Large intestine (tissue), 3 donors: Measurements from ENCODE around the gene PAPOLA. TPM values are rescaled to one million over a fixed set of nuclear protein-coding genes. Genes with fewer than 3 reads are reported as not detected.

Experiments
- DNase-seq, 2 donors: peaks; one replicate each; pipeline versions ENCODE4 v3.0.0 to v3.0.0-alpha.2; 2013
- H3K27ac ChIP-seq: one replicate; pipeline ENCODE4 v1.5.1; 2013; ENCODE audit warnings: low read length
- H3K27me3 ChIP-seq: 2 replicates; pipeline ENCODE4 v1.6.1; 2013; ENCODE audit warnings: low read length; ENCODE audit not compliant: control insufficient read depth, insufficient read depth
- H3K36me3 ChIP-seq: 2 replicates; pipeline ENCODE4 v1.6.1; 2013; ENCODE audit warnings: low read length; ENCODE audit not compliant: control insufficient read depth, insufficient read depth
- H3K4me1 ChIP-seq: one replicate; pipeline ENCODE4 v1.6.1; 2013; ENCODE audit warnings: low read length; ENCODE audit not compliant: control insufficient read depth, insufficient read depth
- H3K4me3 ChIP-seq: one replicate; pipeline ENCODE4 v1.5.1; 2013; ENCODE audit warnings: low read length
- H3K9me3 ChIP-seq: one replicate; pipeline ENCODE4 v1.6.1; 2013; ENCODE audit warnings: mild to moderate bottlenecking, low read depth, low read length, moderate library complexity; ENCODE audit not compliant: control insufficient read depth
- WGBS: methylation state at CpG from one replicate; pipeline ENCODE4 v1.1.5; 2013; ENCODE audit warnings: low lambda C conversion rate; ENCODE audit not compliant: insufficient coverage; 5-methylcytosine and 5-hydroxymethylcytosine counted together
- polyA plus RNA-seq: library from polyadenylated mRNA; unstranded; fragments of 120-200 nt; gene quantifications from one replicate; pipeline ENCODE4 v1.2.1, GENCODE V29; 2013

The PAPOLA gene
- polyA plus RNA-seq, 1 donor, result 173 TPM

DNA sequence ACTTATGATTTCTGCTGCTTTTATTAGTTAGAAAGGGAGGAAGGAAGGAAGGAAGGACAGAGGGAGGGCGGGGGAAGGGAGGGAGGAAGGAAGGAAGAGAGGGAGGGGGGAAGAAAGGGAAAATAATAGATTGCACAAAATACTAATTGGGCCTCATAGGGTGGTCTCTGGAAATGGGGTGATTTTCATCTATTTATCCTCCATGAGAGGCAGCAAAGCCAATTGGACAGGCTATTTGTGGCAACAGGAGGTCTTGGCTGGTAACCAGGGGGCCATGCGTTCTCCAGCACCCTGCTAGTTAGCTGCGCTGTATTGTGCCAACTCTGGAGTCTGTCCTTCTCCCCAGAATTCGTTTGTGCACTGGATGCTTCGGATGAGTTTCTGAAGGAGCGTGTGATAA lies 24.1 kb upstream of the PAPOLA start:
- no CpG with 5 or more reads among the region's 6 CpGs for WGBS
- no peak overlapping the region for H3K27ac ChIP-seq
- no peak overlapping the region for H3K4me3 ChIP-seq

GRCh38 chr14:96479435-96480146 lies 22.6 kb upstream of the PAPOLA start:
- Histone ChIP-seq H3K27me3 (no peaks in the 10 kb centered on the region), H3K9me3 (no peaks in the 10 kb centered on the region), H3K4me3 (no peak overlapping the region), H3K27ac (no peak overlapping the region), H3K36me3 (no peaks in the 10 kb centered on the region), H3K4me1 (peaks cover 3% of the 10 kb centered on the region)
- no peak for DNase-seq
- WGBS, result 83% methylated on average over 4 of the region's 10 CpGs

More for the DNA sequence above, 24.1 kb upstream of the PAPOLA start:
- no peaks in the 10 kb centered on the region for H3K27me3 ChIP-seq
- H3K4me1 ChIP-seq, result peaks cover 3% of the 10 kb centered on the region
- no peak for DNase-seq
- no peaks in the 10 kb centered on the region for H3K9me3 ChIP-seq
- H3K36me3 ChIP-seq, result no peaks in the 10 kb centered on the region

DNA sequence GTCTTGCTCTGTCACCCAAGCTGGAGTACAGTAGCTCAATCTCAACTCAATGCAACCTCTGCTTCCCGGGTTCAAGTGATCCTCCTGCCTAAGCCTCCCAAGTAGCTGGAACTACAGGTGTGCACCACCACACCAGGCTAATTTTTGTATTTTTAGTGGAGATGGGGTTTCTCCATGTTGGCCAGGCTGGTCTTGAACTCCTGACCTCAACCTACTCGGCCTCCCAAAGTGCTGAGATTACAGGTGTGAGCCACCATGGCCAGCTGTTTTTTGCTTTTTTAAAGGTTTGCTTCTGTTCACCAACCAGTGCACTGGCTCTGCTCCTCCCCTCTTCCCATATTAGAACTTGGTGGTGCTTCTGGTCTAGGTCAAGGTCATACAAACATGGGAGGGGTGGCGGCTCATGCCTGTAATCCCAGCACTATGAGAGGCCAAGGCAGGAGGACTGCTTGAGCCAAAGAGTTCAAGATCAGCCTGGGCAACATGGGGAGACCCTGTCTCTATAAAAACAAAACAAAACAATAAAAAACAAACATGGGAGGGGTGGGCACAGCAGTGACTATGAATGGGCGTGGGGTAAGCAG lies 20.4 kb upstream of the PAPOLA start:
- no CpG with 5 or more reads among the region's 4 CpGs for WGBS

GRCh38 chr14:96482986-96483385 lies 19.2 kb upstream of the PAPOLA start:
- DNase-seq, result no peak
- Histone ChIP-seq H3K9me3 (no peaks in the 10 kb centered on the region), H3K4me1 (peaks cover 3% of the 10 kb centered on the region), H3K4me3 (no peak overlapping the region), H3K27me3 (no peaks in the 10 kb centered on the region), H3K36me3 (no peaks in the 10 kb centered on the region), H3K27ac (no peak overlapping the region)
- no CpG with 5 or more reads among the region's 10 CpGs for WGBS

More for the DNA sequence above, 20.4 kb upstream of the PAPOLA start:
- no peak overlapping the region for H3K4me3 ChIP-seq
- no peaks in the 10 kb centered on the region for H3K9me3 ChIP-seq
- no peak overlapping the region for H3K27ac ChIP-seq
- no peaks in the 10 kb centered on the region for H3K27me3 ChIP-seq
- H3K36me3 ChIP-seq, result no peaks in the 10 kb centered on the region
- no peak for DNase-seq
- H3K4me1 ChIP-seq, result peaks cover 3% of the 10 kb centered on the region

DNA sequence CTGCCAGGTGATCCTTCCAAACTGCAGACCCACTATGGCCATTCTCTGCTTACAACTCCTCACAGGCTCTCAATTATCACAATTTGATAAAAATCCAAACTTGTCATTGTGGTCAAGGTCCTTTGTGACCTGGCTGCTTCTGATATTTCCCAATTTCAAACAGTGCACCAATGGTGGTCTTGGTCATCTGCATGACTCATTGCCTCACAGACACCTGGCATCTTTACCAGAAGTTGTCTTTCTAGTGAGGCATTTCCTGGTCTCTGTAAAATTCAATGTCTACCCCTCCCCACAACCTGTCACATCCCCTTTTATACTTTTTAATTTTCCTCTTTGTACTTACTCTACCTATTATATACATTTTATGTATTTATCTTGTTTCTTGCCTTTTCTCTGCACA lies 17.8 kb upstream of the PAPOLA start:
- DNase-seq, result no peak
- no peak overlapping the region for H3K4me3 ChIP-seq
- H3K36me3 ChIP-seq, result no peaks in the 10 kb centered on the region
- no peaks in the 10 kb centered on the region for H3K9me3 ChIP-seq
- no peak overlapping the region for H3K27ac ChIP-seq
- H3K27me3 ChIP-seq, result no peaks in the 10 kb centered on the region
- H3K4me1 ChIP-seq, result peaks cover 3% of the 10 kb centered on the region

DNA sequence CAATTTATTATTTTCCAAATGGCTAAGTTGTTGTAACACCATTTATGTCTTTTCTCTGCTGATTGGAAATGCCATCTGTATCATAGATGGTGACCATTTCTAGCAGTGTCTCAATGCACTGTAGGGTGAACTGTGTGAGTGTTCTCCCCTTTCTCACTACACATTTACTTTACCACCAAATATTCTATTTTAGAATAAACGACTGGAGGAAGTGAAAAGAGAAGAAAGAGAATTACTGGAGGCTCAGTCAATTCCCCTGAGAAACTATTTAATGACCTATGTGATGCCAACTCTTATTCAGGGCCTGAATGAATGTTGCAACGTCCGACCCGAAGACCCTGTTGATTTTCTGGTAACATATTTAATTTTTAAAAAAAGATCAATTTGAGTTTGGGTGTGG lies 15.5 kb upstream of the PAPOLA start:
- Histone ChIP-seq H3K27ac (no peak overlapping the region), H3K4me3 (no peak overlapping the region), H3K36me3 (no peaks in the 10 kb centered on the region), H3K27me3 (no peaks in the 10 kb centered on the region), H3K4me1 (no peaks in the 10 kb centered on the region), H3K9me3 (no peaks in the 10 kb centered on the region)
- no peak for DNase-seq
- WGBS, result 80% methylated on average over 1 of the region's 4 CpGs

- DNase-seq, result no peak
- no peaks in the 10 kb centered on the region for H3K27me3 ChIP-seq
- H3K9me3 ChIP-seq, result no peaks in the 10 kb centered on the region
- H3K27ac ChIP-seq, result no peak overlapping the region
- WGBS, result 100% methylated on average over 1 of the region's 4 CpGs
- H3K4me1 ChIP-seq, result no peaks in the 10 kb centered on the region
- no peak overlapping the region for H3K4me3 ChIP-seq
- H3K36me3 ChIP-seq, result no peaks in the 10 kb centered on the region
These were observed 12.9 kb upstream of the PAPOLA start for GRCh38 chr14:96489327-96489726.

DNA sequence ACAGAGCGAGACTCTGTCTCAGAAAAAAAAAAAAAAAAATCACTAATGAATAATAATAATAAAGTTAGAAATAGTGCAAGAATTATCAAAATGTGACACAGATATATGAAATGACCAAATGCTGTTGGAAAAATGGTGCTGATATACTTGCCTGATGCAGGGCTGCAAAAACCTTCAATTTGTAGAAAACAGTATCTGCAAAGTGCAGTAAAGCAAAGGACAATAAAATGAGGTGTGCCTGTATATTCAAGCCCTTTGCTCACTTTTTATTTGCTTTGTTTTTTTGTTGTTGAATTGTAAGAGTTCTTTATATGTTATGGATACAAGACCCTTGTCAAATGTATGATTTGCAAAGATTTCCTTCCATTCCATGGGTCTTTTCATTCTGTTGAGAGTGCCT lies 9.0 kb upstream of the PAPOLA start:
- DNase-seq, result no peak
- Histone ChIP-seq H3K27ac (no peak overlapping the region), H3K27me3 (no peaks in the 10 kb centered on the region), H3K9me3 (no peaks in the 10 kb centered on the region), H3K36me3 (no peaks in the 10 kb centered on the region), H3K4me3 (no peak overlapping the region), H3K4me1 (no peaks in the 10 kb centered on the region)
- no CpG with 5 or more reads among the region's 1 CpG for WGBS

DNA sequence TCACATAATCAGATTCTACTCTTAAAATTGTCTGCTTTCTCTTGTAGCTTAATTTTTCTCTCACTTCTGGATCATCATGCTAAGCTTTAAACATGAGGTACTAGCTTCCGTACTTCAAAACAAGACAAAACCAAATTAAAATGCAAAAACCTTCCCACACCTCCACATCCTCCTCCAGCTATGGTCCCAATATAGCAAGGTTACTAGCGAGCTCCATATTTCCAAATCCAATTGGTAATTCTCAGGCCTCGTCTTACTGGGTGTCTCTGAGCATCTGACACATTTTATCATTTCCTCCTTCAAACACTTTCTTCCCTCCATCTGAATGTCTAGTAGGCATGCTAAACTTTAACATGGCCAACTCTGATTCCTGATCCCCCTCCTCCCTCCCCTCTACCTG lies 7.9 kb upstream of the PAPOLA start:
- Histone ChIP-seq H3K36me3 (no peaks in the 10 kb centered on the region), H3K27ac (no peak overlapping the region), H3K9me3 (no peaks in the 10 kb centered on the region), H3K4me1 (no peaks in the 10 kb centered on the region), H3K27me3 (no peaks in the 10 kb centered on the region), H3K4me3 (no peak overlapping the region)
- no peak for DNase-seq
- WGBS, result 100% methylated on average over 2 of the region's 3 CpGs

- no peaks in the 10 kb centered on the region for H3K9me3 ChIP-seq
- H3K27me3 ChIP-seq, result no peaks in the 10 kb centered on the region
- no peaks in the 10 kb centered on the region for H3K36me3 ChIP-seq
- WGBS, result 63% methylated on average over 2 of the region's 5 CpGs
- H3K4me1 ChIP-seq, result no peaks in the 10 kb centered on the region
- DNase-seq, result no peak
- H3K4me3 ChIP-seq, result no peak overlapping the region
- H3K27ac ChIP-seq, result no peak overlapping the region
These were observed 5.1 kb upstream of the PAPOLA start for GRCh38 chr14:96497087-96497486.

GRCh38 chr14:96497586-96497985 lies 4.6 kb upstream of the PAPOLA start:
- no peaks in the 10 kb centered on the region for H3K36me3 ChIP-seq
- no peaks in the 10 kb centered on the region for H3K27me3 ChIP-seq
- no peak overlapping the region for H3K27ac ChIP-seq
- H3K4me1 ChIP-seq, result no peaks in the 10 kb centered on the region
- 83% methylated on average over 1 of the region's 3 CpGs for WGBS
- H3K9me3 ChIP-seq, result no peaks in the 10 kb centered on the region
- DNase-seq, result no peak
- H3K4me3 ChIP-seq, result no peak overlapping the region
